Suprapubic skin (tissue), 3 donors: Measurements from ENCODE around the gene ITGB3BP.

Experiments used
- CTCF ChIP-seq, 2 donors: fragments of 200-600 bp in 1 of 2; fragments of 450-650 bp in 1 of 2; sonication (generic) in 1 of 2; IDR thresholded peaks; one replicate each; pipeline ENCODE4 v1.5.1; 2016 to 2019; ENCODE audit warnings: antibody characterized with exemption in 2 of 2, mild to moderate bottlenecking in 1 of 2, moderate library complexity in 1 of 2
- EP300 ChIP-seq: sonication (generic); formaldehyde crosslinking; IDR thresholded peaks from one replicate; pipeline ENCODE4 v1.6.1; 2017; ENCODE audit warnings: antibody characterized with exemption
- POLR2A ChIP-seq, 2 donors: fragments of 450-650 bp; IDR thresholded peaks; one replicate each; pipeline ENCODE4 v1.6.1; 2017; ENCODE audit warnings: antibody characterized with exemption in 2 of 2, mild to moderate bottlenecking in 2 of 2, moderate library complexity in 2 of 2

DNA sequence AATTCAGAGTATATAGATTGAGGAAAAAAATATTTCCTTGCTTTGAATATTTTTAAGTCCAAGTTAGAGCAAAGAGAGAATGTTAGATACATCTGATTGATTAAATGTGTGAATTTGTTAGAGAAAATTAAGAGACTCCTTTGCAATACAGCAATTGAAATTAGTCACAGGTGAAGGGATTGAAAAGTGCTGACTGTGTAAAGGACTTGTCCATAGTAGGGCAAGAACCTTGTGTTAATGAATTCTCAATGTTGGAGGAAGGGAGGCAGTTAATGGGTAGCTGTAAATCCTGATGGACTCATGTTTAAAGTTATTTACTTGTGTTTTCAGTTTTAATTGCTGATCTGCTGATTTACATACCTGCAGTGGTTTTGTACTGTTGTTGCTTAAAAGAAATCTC, 117.0 kb downstream of the ITGB3BP start:
- TF ChIP-seq POLR2A (IDR thresholded peaks at IDR 0.05) = no peak
- no peak for TF ChIP-seq CTCF (IDR thresholded peaks at IDR 0.05)
- TF ChIP-seq EP300 = no peak
